Esophagus muscularis mucosa (tissue), 4 donors: ENCODE data around the gene SDK2.

Experiments used
- CTCF ChIP-seq, 3 experiments: fragments of 200-600 bp in 2 of 3; fragments of 450-650 bp in 1 of 3; sonication (generic) in 2 of 3; IDR thresholded peaks; one replicate each; pipeline ENCODE4 v1.5.1; 2017 to 2019; ENCODE audit warnings: antibody characterized with exemption in 3 of 3, mild to moderate bottlenecking in 2 of 3, moderate library complexity in 1 of 3
- EP300 ChIP-seq: sonication (generic); formaldehyde crosslinking; IDR thresholded peaks from one replicate; pipeline ENCODE4 v1.6.1; 2017; ENCODE audit warnings: antibody characterized with exemption
- POLR2A ChIP-seq: fragments of 450-650 bp; IDR thresholded peaks from one replicate; pipeline ENCODE4 v1.6.1; 2017; ENCODE audit warnings: antibody characterized with exemption, moderate library complexity, mild to moderate bottlenecking, low read depth
- POLR2AphosphoS5 ChIP-seq, 2 donors: sonication (generic); formaldehyde crosslinking; IDR thresholded peaks; one replicate each; pipeline ENCODE4 v1.6.1; 2017; ENCODE audit warnings: antibody characterized with exemption in 2 of 2

DNA sequence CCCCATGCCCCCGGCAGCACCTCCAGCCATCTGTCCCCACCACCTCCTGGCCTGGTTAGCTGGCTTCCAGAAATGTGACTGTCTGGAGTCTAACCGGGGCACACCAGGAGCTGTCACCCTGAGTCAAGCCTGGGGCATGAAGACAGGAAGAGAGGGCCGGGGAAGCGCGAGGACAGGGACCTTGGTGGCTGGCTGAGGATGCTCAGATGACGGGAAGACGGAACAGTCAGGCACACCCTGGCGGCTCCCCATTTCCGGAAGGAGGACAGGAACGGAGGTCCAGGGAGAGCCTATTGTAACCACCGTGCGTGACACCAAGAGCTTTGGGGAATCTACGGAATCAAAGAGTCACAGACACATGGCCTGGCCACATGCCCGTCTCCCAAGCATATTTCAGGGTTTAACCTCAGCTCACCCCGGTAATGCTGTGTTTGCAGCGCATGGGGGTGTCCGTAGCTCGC is 51.7 kb downstream of the SDK2 start:
- no peak for TF ChIP-seq CTCF (IDR thresholded peaks at IDR 0.05)
- no peak for TF ChIP-seq POLR2A
- no peak for TF ChIP-seq POLR2AphosphoS5 (IDR thresholded peaks at IDR 0.05)
- no peak for TF ChIP-seq EP300
